ENCODE data around the gene HRG.
"Not testable (repeated sequence)": the region's sequence is repeated elsewhere in the genome, so short reads cannot be mapped to it uniquely, and the experiment has no call there.

The HRG gene

GRCh38 chr3:186702451-186702850 lies 36.6 kb downstream of the HRG start:
- H3K4me3 ChIP-seq (ENCODE audit: extremely low read depth, insufficient read depth, low read length, poor library complexity, severe bottlenecking); H3K27ac ChIP-seq (ENCODE audit: low read depth, low read length, severe bottlenecking); H3K36me3 ChIP-seq (ENCODE audit: control insufficient read depth, insufficient read depth, low read length); H3K4me1 ChIP-seq (ENCODE audit: control insufficient read depth, insufficient read depth, low read length, poor library complexity, severe bottlenecking); H3K9me3 ChIP-seq (ENCODE audit: control insufficient read depth, low read length): not testable (repeated sequence)

- WGBS, 2 experiments (ENCODE audit: insufficient coverage in 2 of 2): 90 to 96% methylated on average over 4 to 5 of the region's 6 CpGs
- H3K9me3 ChIP-seq (ENCODE audit: control insufficient read depth, low read length): no peaks in the 10 kb centered on the region
- H3K36me3 ChIP-seq (ENCODE audit: control insufficient read depth, insufficient read depth, low read length): no peaks in the 10 kb centered on the region
- H3K27ac ChIP-seq (ENCODE audit: low read depth, low read length, severe bottlenecking): no peak overlapping the region
- H3K4me1 ChIP-seq (ENCODE audit: control insufficient read depth, insufficient read depth, low read length, poor library complexity, severe bottlenecking): no peaks in the 10 kb centered on the region
- no peak overlapping the region for H3K4me3 ChIP-seq (ENCODE audit: extremely low read depth, insufficient read depth, low read length, poor library complexity, severe bottlenecking)
These were observed 40.3 kb downstream of the HRG start for GRCh38 chr3:186705882-186706780.

- Histone ChIP-seq H3K4me3 (ENCODE audit: extremely low read depth, insufficient read depth, low read length, poor library complexity, severe bottlenecking) (no peak overlapping the region), H3K4me1 (ENCODE audit: control insufficient read depth, insufficient read depth, low read length, poor library complexity, severe bottlenecking) (no peaks in the 10 kb centered on the region), H3K36me3 (ENCODE audit: control insufficient read depth, insufficient read depth, low read length) (no peaks in the 10 kb centered on the region), H3K9me3 (ENCODE audit: control insufficient read depth, low read length) (no peaks in the 10 kb centered on the region), H3K27ac (ENCODE audit: low read depth, low read length, severe bottlenecking) (no peak overlapping the region)
- 87 to 90% methylated on average over 4 of the region's 6 CpGs for WGBS, 2 experiments (ENCODE audit: insufficient coverage in 2 of 2)
These were observed 43.3 kb downstream of the HRG start for GRCh38 chr3:186708983-186709679.

- WGBS, 2 experiments (ENCODE audit: insufficient coverage in 2 of 2): 29 to 70% methylated on average over 2 to 3 of the region's 4 CpGs
- not testable (repeated sequence) for H3K4me1 ChIP-seq (ENCODE audit: control insufficient read depth, insufficient read depth, low read length, poor library complexity, severe bottlenecking); H3K4me3 ChIP-seq (ENCODE audit: extremely low read depth, insufficient read depth, low read length, poor library complexity, severe bottlenecking); H3K9me3 ChIP-seq (ENCODE audit: control insufficient read depth, low read length); H3K27ac ChIP-seq (ENCODE audit: low read depth, low read length, severe bottlenecking); H3K36me3 ChIP-seq (ENCODE audit: control insufficient read depth, insufficient read depth, low read length)
These were observed 44.9 kb downstream of the HRG start for GRCh38 chr3:186710694-186711093.

- H3K36me3 ChIP-seq (ENCODE audit: control insufficient read depth, insufficient read depth, low read length): no peaks in the 10 kb centered on the region
- no peaks in the 10 kb centered on the region for H3K9me3 ChIP-seq (ENCODE audit: control insufficient read depth, low read length)
- no peak overlapping the region for H3K27ac ChIP-seq (ENCODE audit: low read depth, low read length, severe bottlenecking)
- 81 to 90% methylated on average over 3 to 4 of the region's 4 CpGs for WGBS, 2 experiments (ENCODE audit: insufficient coverage in 2 of 2)
- H3K4me1 ChIP-seq (ENCODE audit: control insufficient read depth, insufficient read depth, low read length, poor library complexity, severe bottlenecking): no peaks in the 10 kb centered on the region
- no peak overlapping the region for H3K4me3 ChIP-seq (ENCODE audit: extremely low read depth, insufficient read depth, low read length, poor library complexity, severe bottlenecking)
These were observed 47.7 kb downstream of the HRG start for GRCh38 chr3:186713499-186713898.

GRCh38 chr3:186717039-186717457 lies 51.2 kb downstream of the HRG start, which contains the start of gene KNG1:
TSS of gene KNG1 (plus strand) at chr3:186717359. CDS start at chr3:186717543, 184 bp downstream.
- no peaks in the 10 kb centered on the region for H3K4me1 ChIP-seq (ENCODE audit: control insufficient read depth, insufficient read depth, low read length, poor library complexity, severe bottlenecking)

GRCh38 chr3:186719945-186720739 lies 54.3 kb downstream of the HRG start:
- Histone ChIP-seq H3K9me3 (ENCODE audit: control insufficient read depth, low read length) (no peaks in the 10 kb centered on the region), H3K4me1 (ENCODE audit: control insufficient read depth, insufficient read depth, low read length, poor library complexity, severe bottlenecking) (no peaks in the 10 kb centered on the region), H3K27ac (ENCODE audit: low read depth, low read length, severe bottlenecking) (no peak overlapping the region), H3K36me3 (ENCODE audit: control insufficient read depth, insufficient read depth, low read length) (no peaks in the 10 kb centered on the region), H3K4me3 (ENCODE audit: extremely low read depth, insufficient read depth, low read length, poor library complexity, severe bottlenecking) (no peak overlapping the region)
- WGBS, 2 experiments (ENCODE audit: insufficient coverage in 2 of 2): 71 to 76% methylated on average over 7 of the region's 7 CpGs

More at GRCh38 chr3:186717039-186717457, 51.2 kb downstream of the HRG start, which contains the start of gene KNG1:
- Histone ChIP-seq H3K36me3 (ENCODE audit: control insufficient read depth, insufficient read depth, low read length) (no peaks in the 10 kb centered on the region), H3K9me3 (ENCODE audit: control insufficient read depth, low read length) (no peaks in the 10 kb centered on the region), H3K4me3 (ENCODE audit: extremely low read depth, insufficient read depth, low read length, poor library complexity, severe bottlenecking) (no peak within 1 kb of the TSS), H3K27ac (ENCODE audit: low read depth, low read length, severe bottlenecking) (no peak within 1 kb of the TSS)
- 79% methylated on average over 3 of the region's 3 CpGs for WGBS, 2 experiments (ENCODE audit: insufficient coverage in 2 of 2)

- Histone ChIP-seq H3K27ac (ENCODE audit: low read depth, low read length, severe bottlenecking) (no peak overlapping the region), H3K4me1 (ENCODE audit: control insufficient read depth, insufficient read depth, low read length, poor library complexity, severe bottlenecking) (no peaks in the 10 kb centered on the region), H3K9me3 (ENCODE audit: control insufficient read depth, low read length) (no peaks in the 10 kb centered on the region), H3K4me3 (ENCODE audit: extremely low read depth, insufficient read depth, low read length, poor library complexity, severe bottlenecking) (no peak overlapping the region), H3K36me3 (ENCODE audit: control insufficient read depth, insufficient read depth, low read length) (no peaks in the 10 kb centered on the region)
- WGBS, 2 experiments (ENCODE audit: insufficient coverage in 2 of 2): 49 to 70% methylated on average over 5 to 6 of the region's 7 CpGs
These were observed 56.6 kb downstream of the HRG start for GRCh38 chr3:186722457-186722856.

GRCh38 chr3:186724911-186725310 lies 59.1 kb downstream of the HRG start:
- no peaks in the 10 kb centered on the region for H3K9me3 ChIP-seq (ENCODE audit: control insufficient read depth, low read length)
- WGBS, 2 experiments (ENCODE audit: insufficient coverage in 2 of 2): 90% methylated on average over 9 to 10 of the region's 12 CpGs
- no peaks in the 10 kb centered on the region for H3K4me1 ChIP-seq (ENCODE audit: control insufficient read depth, insufficient read depth, low read length, poor library complexity, severe bottlenecking)
- H3K4me3 ChIP-seq (ENCODE audit: extremely low read depth, insufficient read depth, low read length, poor library complexity, severe bottlenecking): no peak overlapping the region
- H3K27ac ChIP-seq (ENCODE audit: low read depth, low read length, severe bottlenecking): no peak overlapping the region
- H3K36me3 ChIP-seq (ENCODE audit: control insufficient read depth, insufficient read depth, low read length): no peaks in the 10 kb centered on the region

All from mesodermal cell (in vitro differentiated cells).